ENCODE results near the gene LGR6. TPM values are rescaled to one million over a fixed set of nuclear protein-coding genes. Genes with fewer than 3 reads are reported as not detected.
"Not testable (repeated sequence)": the region's sequence is repeated elsewhere in the genome, so short reads cannot be mapped to it uniquely, and the experiment has no call there.

Gene LGR6
- total and polyA plus RNA-seq, 8 donors, result 0.75 to 1.8 (median 1.5) TPM

DNA sequence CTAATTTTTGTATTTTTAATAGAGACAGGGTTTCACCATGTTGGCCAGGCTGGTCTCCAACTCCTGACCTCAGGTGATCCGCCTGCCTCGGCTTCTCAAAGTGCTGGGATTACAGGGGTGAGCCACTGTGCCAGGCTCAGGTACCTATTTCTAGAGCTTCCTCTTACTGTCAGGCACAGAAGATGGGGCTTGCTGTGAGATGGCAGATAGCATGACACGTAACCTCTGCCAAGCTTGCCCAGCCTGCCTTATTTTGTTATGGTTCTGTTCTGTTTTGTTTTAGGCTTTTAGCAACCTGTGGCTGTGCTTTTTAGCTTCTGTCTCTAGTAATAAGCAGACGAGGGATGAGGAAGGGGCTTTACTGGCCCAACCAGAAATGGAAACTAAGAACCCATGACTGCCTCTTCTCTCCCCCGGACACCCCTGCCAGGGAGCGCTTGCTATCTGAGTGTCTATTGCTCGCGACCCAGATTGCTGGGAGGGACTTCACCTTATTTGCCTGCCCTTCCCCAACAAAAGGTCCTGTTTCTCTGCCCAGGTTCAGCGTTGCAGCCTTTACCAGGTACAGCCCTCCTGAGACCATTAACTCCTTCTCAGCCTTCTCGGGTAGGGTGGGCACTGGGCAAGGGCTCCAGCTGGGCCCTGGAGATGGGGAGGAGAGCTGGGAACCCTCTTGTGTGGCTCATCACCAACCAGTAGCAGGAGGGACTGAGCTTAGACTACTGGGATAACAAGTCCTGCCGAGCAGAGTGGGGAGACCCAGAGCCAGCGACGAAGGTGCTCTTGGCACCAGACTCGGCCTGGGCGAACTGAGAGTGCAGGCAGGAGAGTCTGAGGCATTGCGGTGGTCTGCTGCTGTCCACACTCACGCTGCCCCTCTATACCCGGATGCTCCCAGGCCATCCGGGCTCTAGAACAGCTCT is 13.5 kb upstream of the LGR6 start:
- ATAC-seq, result no peak
- peaks cover 0 to 14% of the 10 kb centered on the region in 2 donors for H3K27me3 ChIP-seq
- H3K4me1 ChIP-seq, result no peaks in the 10 kb centered on the region
- H3K36me3 ChIP-seq, result no peaks in the 10 kb centered on the region
- no peak overlapping the region for H3K4me3 ChIP-seq
- no peak for DNase-seq
- TF ChIP-seq, protein P1, sequence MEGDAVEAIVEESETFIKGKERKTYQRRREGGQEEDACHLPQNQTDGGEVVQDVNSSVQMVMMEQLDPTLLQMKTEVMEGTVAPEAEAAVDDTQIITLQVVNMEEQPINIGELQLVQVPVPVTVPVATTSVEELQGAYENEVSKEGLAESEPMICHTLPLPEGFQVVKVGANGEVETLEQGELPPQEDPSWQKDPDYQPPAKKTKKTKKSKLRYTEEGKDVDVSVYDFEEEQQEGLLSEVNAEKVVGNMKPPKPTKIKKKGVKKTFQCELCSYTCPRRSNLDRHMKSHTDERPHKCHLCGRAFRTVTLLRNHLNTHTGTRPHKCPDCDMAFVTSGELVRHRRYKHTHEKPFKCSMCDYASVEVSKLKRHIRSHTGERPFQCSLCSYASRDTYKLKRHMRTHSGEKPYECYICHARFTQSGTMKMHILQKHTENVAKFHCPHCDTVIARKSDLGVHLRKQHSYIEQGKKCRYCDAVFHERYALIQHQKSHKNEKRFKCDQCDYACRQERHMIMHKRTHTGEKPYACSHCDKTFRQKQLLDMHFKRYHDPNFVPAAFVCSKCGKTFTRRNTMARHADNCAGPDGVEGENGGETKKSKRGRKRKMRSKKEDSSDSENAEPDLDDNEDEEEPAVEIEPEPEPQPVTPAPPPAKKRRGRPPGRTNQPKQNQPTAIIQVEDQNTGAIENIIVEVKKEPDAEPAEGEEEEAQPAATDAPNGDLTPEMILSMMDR (IDR thresholded peaks at IDR 0.05), result no peak
- intact Hi-C loops (cut with DNase I), result loop anchor here in 1 of 2 donors (10.0 kb wide), 1 partner anchor 535 kb away; the partner anchor contains the start of gene SYT2
- no peaks in the 10 kb centered on the region for H3K9me3 ChIP-seq
- no peak overlapping the region for H3K27ac ChIP-seq

DNA sequence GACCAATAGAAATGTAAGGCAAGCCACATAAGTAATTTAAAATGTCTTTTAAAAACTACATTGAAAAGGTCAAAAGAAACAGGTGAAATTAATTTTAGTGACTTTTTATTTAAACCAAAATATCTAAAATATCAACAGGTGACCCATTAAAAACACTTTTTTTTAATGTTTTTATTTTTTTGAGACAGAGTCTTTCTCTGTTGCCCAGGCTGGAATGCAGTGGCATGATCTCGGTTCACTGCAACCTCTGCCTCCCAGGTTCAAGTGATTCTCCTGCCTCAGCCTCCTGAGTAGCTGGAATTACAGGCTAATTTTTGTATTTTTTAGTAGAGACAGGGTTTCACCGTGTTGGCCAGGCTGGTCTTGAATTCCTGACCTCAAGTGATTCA is 12.9 kb upstream of the LGR6 start:
- not testable (repeated sequence) for ATAC-seq, H3K27ac ChIP-seq, H3K36me3 ChIP-seq, H3K9me3 ChIP-seq, DNase-seq, H3K4me3 ChIP-seq, H3K4me1 ChIP-seq
- intact Hi-C loops (cut with DNase I), result loop anchor here in 1 of 2 donors (10.0 kb wide), 1 partner anchor 534 kb away; the partner anchor contains the start of gene SYT2
- H3K27me3 ChIP-seq, result peaks cover 0 to 20% of the 10 kb centered on the region in 2 donors

DNA sequence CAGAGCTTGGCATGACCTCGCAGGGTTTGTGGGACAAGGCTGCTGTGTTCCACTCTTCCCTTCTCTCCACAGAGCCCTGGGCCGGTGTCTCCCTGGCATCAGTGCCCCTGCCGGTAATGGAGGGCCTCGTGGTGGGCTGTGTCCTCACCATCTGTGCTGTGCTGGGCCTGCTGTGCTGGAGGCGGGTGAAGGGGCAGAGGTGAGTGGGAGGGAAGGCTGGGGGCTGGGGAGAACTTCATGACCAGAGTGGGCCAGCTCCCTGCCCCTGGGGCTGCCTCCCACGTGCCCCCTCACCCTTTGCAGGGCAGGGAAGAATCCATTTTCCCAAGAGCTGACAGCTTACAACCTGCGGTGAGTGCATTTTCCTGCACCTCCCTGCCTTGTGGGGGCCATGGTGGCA is 12.0 kb upstream of the LGR6 start:
- TF ChIP-seq, protein P1 (IDR thresholded peaks at IDR 0.05), result no peak
- Histone ChIP-seq H3K27me3 (peaks cover 0 to 22% of the 10 kb centered on the region in 2 donors), H3K36me3 (no peaks in the 10 kb centered on the region), H3K4me3 (no peak overlapping the region), H3K4me1 (no peaks in the 10 kb centered on the region), H3K27ac (no peak overlapping the region), H3K9me3 (no peaks in the 10 kb centered on the region)
- ATAC-seq (no peak), DNase-seq (no peak)
- intact Hi-C loops (cut with DNase I), result loop anchor here in 1 of 2 donors (10.0 kb wide), 1 partner anchor 533 kb away; the partner anchor contains the start of gene SYT2

DNA sequence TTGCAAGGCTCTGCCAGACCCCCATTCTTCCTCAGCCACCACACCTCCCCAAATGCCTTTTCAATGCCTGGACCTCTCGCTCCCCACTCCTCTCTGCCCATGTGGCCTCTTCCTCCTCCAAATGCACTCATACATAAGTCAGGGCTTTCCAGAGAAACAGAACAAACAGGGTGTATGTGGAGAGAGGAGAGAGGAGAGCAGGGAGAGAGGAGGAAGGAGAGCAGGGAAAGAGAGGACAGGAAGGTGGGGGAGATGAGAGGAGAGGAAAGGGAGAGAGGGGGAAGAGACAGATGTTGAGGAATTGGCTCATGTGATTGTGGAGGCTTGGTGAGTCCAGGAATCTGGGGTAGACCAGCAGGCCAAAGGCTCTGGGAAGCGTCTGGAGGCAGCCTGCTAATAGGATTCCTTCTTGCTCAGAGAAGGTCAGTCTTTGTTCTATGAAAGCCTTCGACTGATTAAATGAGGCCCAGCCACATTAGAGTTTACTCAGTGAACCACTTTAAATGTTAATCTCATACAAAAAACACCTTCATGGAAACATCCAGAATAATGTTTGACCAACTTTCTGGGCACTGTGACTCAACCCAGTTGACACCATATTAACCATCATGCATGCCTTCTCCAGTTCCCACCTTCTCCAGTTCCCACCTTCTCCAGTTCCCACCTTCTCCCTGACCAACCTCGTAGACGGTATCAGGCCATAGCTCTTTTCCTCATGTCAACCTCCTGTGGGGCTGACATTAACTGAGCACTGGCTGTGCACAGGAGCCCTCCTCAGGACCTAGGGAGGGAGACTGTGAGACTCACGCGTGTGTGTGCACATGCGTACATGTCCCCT is 11.3 kb upstream of the LGR6 start:
- ATAC-seq, result no peak
- Histone ChIP-seq H3K27me3 (peaks cover 0 to 24% of the 10 kb centered on the region in 2 donors), H3K27ac (no peak overlapping the region), H3K9me3 (no peaks in the 10 kb centered on the region), H3K36me3 (no peaks in the 10 kb centered on the region), H3K4me3 (no peak overlapping the region), H3K4me1 (no peaks in the 10 kb centered on the region)
- DNase-seq, result no peak
- intact Hi-C loops (cut with DNase I), result loop anchor here in 1 of 2 donors (10.0 kb wide), 1 partner anchor 533 kb away; the partner anchor contains the start of gene SYT2
- TF ChIP-seq, protein P1 (IDR thresholded peaks at IDR 0.05), result no peak

DNA sequence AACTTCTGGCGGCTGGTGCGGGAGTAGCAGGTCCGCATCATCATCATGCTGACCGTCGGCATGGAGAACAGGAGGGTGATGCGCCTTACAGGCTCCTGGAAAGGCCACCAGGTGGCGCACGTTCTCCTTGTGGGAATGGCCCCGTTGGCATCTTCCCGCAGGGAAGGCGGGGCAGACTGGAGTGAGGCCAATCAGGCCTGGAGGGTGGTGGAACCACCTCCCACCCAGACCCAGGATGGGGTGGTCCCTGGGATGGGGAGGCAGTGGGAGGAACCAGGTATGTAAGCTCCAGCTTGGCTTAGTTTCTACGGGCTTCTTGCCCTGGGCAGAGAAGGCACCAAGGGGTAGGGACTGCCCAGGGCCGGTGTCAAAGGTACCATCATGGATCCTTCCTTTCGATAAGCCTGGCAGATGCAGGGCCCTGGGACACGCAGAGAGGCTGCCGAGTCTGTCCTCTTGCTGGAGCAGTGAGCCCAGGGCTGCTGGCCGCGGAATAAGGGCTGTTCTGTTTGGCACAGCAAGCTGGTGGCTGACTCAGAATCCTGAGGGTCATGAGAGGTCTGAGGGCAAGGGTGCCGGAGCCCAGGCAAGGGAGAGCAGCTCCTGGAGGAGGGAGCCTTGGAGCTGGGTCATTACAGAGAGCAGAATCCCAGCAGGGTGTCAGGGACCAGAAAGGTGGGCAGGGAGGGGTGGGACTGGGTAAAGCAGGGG is 8.7 kb upstream of the LGR6 start:
- Histone ChIP-seq H3K4me1 (no peaks in the 10 kb centered on the region), H3K27me3 (peaks cover 0 to 32% of the 10 kb centered on the region in 2 donors), H3K9me3 (no peaks in the 10 kb centered on the region), H3K27ac (no peak overlapping the region), H3K4me3 (no peak overlapping the region), H3K36me3 (no peaks in the 10 kb centered on the region)
- peak; percentile 53 to 95 (median 82) for DNase-seq
- peak; percentile 73 for ATAC-seq
- intact Hi-C loops (cut with DNase I), result loop anchor here in 1 of 2 donors (5.0 to 10.0 kb wide), 2 partner anchors 132 to 530 kb away; partner anchors contain the start of gene SYT2
- TF ChIP-seq, protein P1 (IDR thresholded peaks at IDR 0.05), result peak; percentile 80 to 91
